CD1c-positive myeloid dendritic cell (primary cell): Measurements from ENCODE around the gene ZFP36.
"Not testable (repeated sequence)": the region's sequence is repeated elsewhere in the genome, so short reads cannot be mapped to it uniquely, and the experiment has no call there.

Experiments used
- DNase-seq: peaks from one replicate; pipeline ENCODE4 v3.0.0-alpha.2; 2016; ENCODE audit errors: extremely low spot score

The ZFP36 gene

GRCh38 chr19:39445196-39446111, 38.8 kb downstream of the ZFP36 start, which contains the start of gene SUPT5H:
Gene SUPT5H (plus strand): TSS chr19:39445582. CDS start chr19:39445891, 309 bp downstream.
- DNase-seq = peak; percentile 99

GRCh38 chr19:39446365-39447084, 39.9 kb downstream of the ZFP36 start:
- no peak for DNase-seq

- peak; percentile 53 for DNase-seq
Measured at GRCh38 chr19:39448271-39448670, 41.6 kb downstream of the ZFP36 start.

- no peak for DNase-seq
Measured at GRCh38 chr19:39449116-39449797, 42.6 kb downstream of the ZFP36 start.

- DNase-seq = not testable (repeated sequence)
Measured at GRCh38 chr19:39451257-39451656, 44.6 kb downstream of the ZFP36 start.
